Keratinocyte (primary cell): ENCODE measurements around the gene FAIM2. TPM values are rescaled to one million over a fixed set of nuclear protein-coding genes. Genes with fewer than 3 reads are reported as not detected.

ENCODE experiments used
- DNase-seq: peaks from one replicate; pipeline ENCODE4 v3.0.0-alpha.2; 2011; ENCODE audit warnings: low read depth, missing footprints, low spot score
- FAIRE-seq: peaks from 2 replicates; lab custom pipeline; 2011; peaks lifted over from hg19 to GRCh38; lab: Jason Lieb, UNC
- H2AFZ ChIP-seq: 2 replicates; pipeline ENCODE4 v1.6.0; 2012; ENCODE audit warnings: low read length, control low read depth, inconsistent platforms; ENCODE audit not compliant: control insufficient read depth
- H3K27ac ChIP-seq: 2 replicates; pipeline ENCODE4 v1.5.1; 2011; ENCODE audit warnings: low read length; ENCODE audit not compliant: control insufficient read depth, insufficient read depth
- H3K27me3 ChIP-seq: 3 replicates; pipeline ENCODE4 v1.6.0; 2011; ENCODE audit warnings: low read length; ENCODE audit not compliant: control insufficient read depth, insufficient read depth; ENCODE audit errors: extremely low read depth
- H3K36me3 ChIP-seq, 2 experiments: 2 replicates in 1 of 2; 3 replicates in 1 of 2; pipeline ENCODE4 v1.5.1; 2011; ENCODE audit warnings: low read length in 2 of 2, mild to moderate bottlenecking in 1 of 2; ENCODE audit not compliant: control insufficient read depth in 2 of 2, insufficient read depth in 2 of 2; ENCODE audit errors: extremely low read depth in 1 of 2
- H3K4me1 ChIP-seq: 3 replicates; pipeline ENCODE4 v1.5.1; 2011; ENCODE audit warnings: low read length; ENCODE audit not compliant: control insufficient read depth, insufficient read depth; ENCODE audit errors: extremely low read depth
- H3K4me2 ChIP-seq: 3 replicates; pipeline ENCODE4 v1.6.0; 2011; ENCODE audit warnings: low read depth, low read length; ENCODE audit not compliant: control insufficient read depth, insufficient read depth; ENCODE audit errors: extremely low read depth
- H3K4me3 ChIP-seq, 3 experiments: fragments of 200-600 bp in 1 of 3; sonication (generic) in 1 of 3; 2 replicates in 2 of 3; 3 replicates in 1 of 3; pipeline ENCODE4 v1.5.1; 2011 to 2016; ENCODE audit warnings: low read length in 3 of 3, mild to moderate bottlenecking in 3 of 3, control low read depth in 2 of 3, inconsistent platforms in 1 of 3, low read depth in 1 of 3, mixed read lengths in 1 of 3, mixed run types in 1 of 3, moderate library complexity in 1 of 3; ENCODE audit not compliant: control insufficient read depth in 2 of 3, insufficient read depth in 2 of 3; ENCODE audit errors: extremely low read depth in 1 of 3
- H3K79me2 ChIP-seq: 2 replicates; pipeline ENCODE4 v1.6.0; 2012; ENCODE audit warnings: low read length; ENCODE audit not compliant: control insufficient read depth, insufficient read depth
- H3K9ac ChIP-seq: 3 replicates; pipeline ENCODE4 v1.6.0; 2011; ENCODE audit warnings: low read length; ENCODE audit not compliant: control insufficient read depth, insufficient read depth; ENCODE audit errors: extremely low read depth
- H3K9me1 ChIP-seq: 3 replicates; pipeline ENCODE4 v1.6.0; 2011; ENCODE audit warnings: low read length; ENCODE audit not compliant: control insufficient read depth, insufficient read depth; ENCODE audit errors: extremely low read depth
- H3K9me3 ChIP-seq: 2 replicates; pipeline ENCODE4 v1.5.1; 2012; ENCODE audit warnings: low read depth, low read length; ENCODE audit not compliant: control insufficient read depth
- H4K20me1 ChIP-seq: 3 replicates; pipeline ENCODE4 v1.6.0; 2011; ENCODE audit warnings: low read length; ENCODE audit not compliant: control insufficient read depth, insufficient read depth; ENCODE audit errors: extremely low read depth
- CTCF ChIP-seq, 3 experiments: IDR thresholded peaks in 1 of 3; conservative IDR thresholded peaks in 1 of 3; optimal IDR thresholded peaks in 1 of 3; 2 replicates in 2 of 3; 3 replicates in 1 of 3; pipeline versions ENCODE3 to v1.5.1; 2011; ENCODE audit warnings: low read length in 3 of 3, mild to moderate bottlenecking in 3 of 3, moderate library complexity in 2 of 3, control low read depth in 1 of 3, inconsistent platforms in 1 of 3; ENCODE audit not compliant: insufficient read depth in 2 of 3; ENCODE audit errors: extremely low read depth in 1 of 3
- EZH2 ChIP-seq: IDR thresholded peaks from one replicate; pipeline ENCODE4 v1.6.1; 2012; ENCODE audit warnings: inconsistent platforms, mild to moderate bottlenecking, low read length, moderate library complexity
- dilution Hi-C: fragments of 300-500 bp; cut with MboI; formaldehyde crosslinking; loops from one replicate; pipeline ENCODE4 v1.7.0; 2020; ENCODE audit warnings: low sequenced_read_pairs; ENCODE audit not compliant: extremely low pct_ligation_motif_present
- polyA plus RNA-seq, 5 experiments: library from polyadenylated mRNA; depleted of rRNA in 3 of 5; stranded (reverse) in 3 of 5; stranded (forward) in 1 of 5; unstranded in 1 of 5; fragments of >200 nt; gene quantifications; 1 replicate in 1 of 5; 2 replicates in 3 of 5; 3 replicates in 1 of 5; pipeline versions ENCODE4 v1.2.1 to v1.2.3, GENCODE V29; 2011 to 2012; ENCODE audit warnings: missing spikeins in 2 of 5, low read depth in 1 of 5, low replicate concordance in 1 of 5

Gene FAIM2
- polyA plus RNA-seq, 1 donor (not counting 4 experiments of a cell fraction or from before 2014, with no cell fraction given): not detected

DNA sequence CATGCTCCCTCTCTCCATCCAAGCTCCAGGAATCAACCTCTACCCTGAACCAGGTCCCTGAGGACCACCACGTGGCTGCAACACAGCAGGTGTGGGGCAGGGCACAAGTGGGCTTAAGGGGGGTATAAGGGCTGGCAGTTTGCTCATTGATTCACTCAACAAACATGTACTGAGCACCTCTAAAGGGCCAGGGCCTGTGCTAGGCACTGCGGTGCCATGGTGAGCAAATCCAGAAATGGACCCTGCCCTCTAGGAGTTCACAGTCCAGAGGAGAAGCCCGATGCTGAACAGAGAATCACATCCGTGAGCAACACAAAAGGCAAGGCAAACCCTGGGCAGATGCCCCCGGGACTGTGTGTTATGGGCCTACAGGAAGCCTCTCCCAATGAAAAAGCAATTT, 40.3 kb upstream of the FAIM2 start:
- FAIRE-seq (no peak), DNase-seq (no peak)
- TF ChIP-seq CTCF (optimal IDR thresholded peaks at IDR 0.05 in 1 of 3, IDR thresholded peaks at IDR 0.05 in 1 of 3, conservative IDR thresholded peaks at IDR 0.05 in 1 of 3; ENCODE audit: extremely low read depth in 1 of 3, insufficient read depth in 2 of 3, low read length in 3 of 3): no peak
- TF ChIP-seq EZH2: no peak
- no peak overlapping the region for H3K4me3 ChIP-seq
- H3K27me3 ChIP-seq: no peaks in the 10 kb centered on the region
- no peaks in the 10 kb centered on the region for H4K20me1 ChIP-seq
- H3K27ac ChIP-seq: no peak overlapping the region
- H3K9me1 ChIP-seq: no peaks in the 10 kb centered on the region
- no peak overlapping the region for H3K4me2 ChIP-seq
- no peak overlapping the region for H3K9ac ChIP-seq
- dilution Hi-C loops: no loop called here
- no peak overlapping the region for H2AFZ ChIP-seq
- H3K79me2 ChIP-seq: no peaks in the 10 kb centered on the region
- H3K36me3 ChIP-seq: no peaks in the 10 kb centered on the region
- H3K9me3 ChIP-seq: no peaks in the 10 kb centered on the region
- peaks cover 15% of the 10 kb centered on the region for H3K4me1 ChIP-seq

GRCh38 chr12:49943625-49943960, 39.9 kb upstream of the FAIM2 start:
- Histone ChIP-seq H4K20me1 (no peaks in the 10 kb centered on the region), H3K4me3 (no peak overlapping the region), H3K4me2 (no peak overlapping the region), H3K9me3 (no peaks in the 10 kb centered on the region), H3K36me3 (no peaks in the 10 kb centered on the region), H3K4me1 (peaks cover 15% of the 10 kb centered on the region), H3K27ac (no peak overlapping the region), H2AFZ (no peak overlapping the region), H3K9ac (no peak overlapping the region), H3K9me1 (no peaks in the 10 kb centered on the region), H3K27me3 (no peaks in the 10 kb centered on the region), H3K79me2 (no peaks in the 10 kb centered on the region)
- dilution Hi-C loops: no loop called here
- no peak for TF ChIP-seq EZH2
- TF ChIP-seq CTCF (optimal IDR thresholded peaks at IDR 0.05 in 1 of 3, IDR thresholded peaks at IDR 0.05 in 1 of 3, conservative IDR thresholded peaks at IDR 0.05 in 1 of 3; ENCODE audit: extremely low read depth in 1 of 3, insufficient read depth in 2 of 3, low read length in 3 of 3): no peak
- FAIRE-seq (no peak), DNase-seq (no peak)
